Measurements from ENCODE around the gene SPEG. TPM values are rescaled to one million over a fixed set of nuclear protein-coding genes. Genes with fewer than 3 reads are reported as not detected.

SPEG gene
- total RNA-seq, 4 donors from 2014 or later: 6.7 to 10.2 (median 8.1) TPM

- 0 to 2% methylated on average over 5 to 45 of the region's 66 CpGs for WGBS, 2 donors
- TF ChIP-seq, protein P1, sequence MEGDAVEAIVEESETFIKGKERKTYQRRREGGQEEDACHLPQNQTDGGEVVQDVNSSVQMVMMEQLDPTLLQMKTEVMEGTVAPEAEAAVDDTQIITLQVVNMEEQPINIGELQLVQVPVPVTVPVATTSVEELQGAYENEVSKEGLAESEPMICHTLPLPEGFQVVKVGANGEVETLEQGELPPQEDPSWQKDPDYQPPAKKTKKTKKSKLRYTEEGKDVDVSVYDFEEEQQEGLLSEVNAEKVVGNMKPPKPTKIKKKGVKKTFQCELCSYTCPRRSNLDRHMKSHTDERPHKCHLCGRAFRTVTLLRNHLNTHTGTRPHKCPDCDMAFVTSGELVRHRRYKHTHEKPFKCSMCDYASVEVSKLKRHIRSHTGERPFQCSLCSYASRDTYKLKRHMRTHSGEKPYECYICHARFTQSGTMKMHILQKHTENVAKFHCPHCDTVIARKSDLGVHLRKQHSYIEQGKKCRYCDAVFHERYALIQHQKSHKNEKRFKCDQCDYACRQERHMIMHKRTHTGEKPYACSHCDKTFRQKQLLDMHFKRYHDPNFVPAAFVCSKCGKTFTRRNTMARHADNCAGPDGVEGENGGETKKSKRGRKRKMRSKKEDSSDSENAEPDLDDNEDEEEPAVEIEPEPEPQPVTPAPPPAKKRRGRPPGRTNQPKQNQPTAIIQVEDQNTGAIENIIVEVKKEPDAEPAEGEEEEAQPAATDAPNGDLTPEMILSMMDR (IDR thresholded peaks at IDR 0.05): no peak
- TF ChIP-seq EP300 (IDR thresholded peaks at IDR 0.05) (no peak), POLR2A (IDR thresholded peaks at IDR 0.05) (no peak)
- no peak for DNase-seq (ENCODE audit: low spot score in 2 of 2)
Observed at GRCh38 chr2:219542931-219543595, 108.4 kb downstream of the SPEG start.

GRCh38 chr2:219543596-219544358, 109.1 kb downstream of the SPEG start, which contains the start of the genes CHPF and TMEM198:
Gene CHPF (minus strand): TSS chr2:219543809. CDS start chr2:219543538, 271 bp downstream.
Gene TMEM198 (plus strand): TSS chr2:219544028. CDS start chr2:219544728, 700 bp downstream.
- peaks cover 0 to 29% (median 0%) of the 10 kb centered on the region in 3 donors for H3K36me3 ChIP-seq

More at GRCh38 chr2:219542931-219543595, 108.4 kb downstream of the SPEG start:
- peak overlapping the region; percentile 37 to 90 (median 74) for H3K4me3 ChIP-seq
- peaks cover 0 to 59% (median 32%) of the 10 kb centered on the region in 4 donors for H3K4me1 ChIP-seq
- H3K9me3 ChIP-seq: no peaks in the 10 kb centered on the region
- H3K36me3 ChIP-seq: peaks cover 0 to 29% (median 0%) of the 10 kb centered on the region in 3 donors
- peak overlapping the region; percentile 75 to 97 (median 88) for H3K27ac ChIP-seq
- H3K27me3 ChIP-seq: no peaks in the 10 kb centered on the region

DNA sequence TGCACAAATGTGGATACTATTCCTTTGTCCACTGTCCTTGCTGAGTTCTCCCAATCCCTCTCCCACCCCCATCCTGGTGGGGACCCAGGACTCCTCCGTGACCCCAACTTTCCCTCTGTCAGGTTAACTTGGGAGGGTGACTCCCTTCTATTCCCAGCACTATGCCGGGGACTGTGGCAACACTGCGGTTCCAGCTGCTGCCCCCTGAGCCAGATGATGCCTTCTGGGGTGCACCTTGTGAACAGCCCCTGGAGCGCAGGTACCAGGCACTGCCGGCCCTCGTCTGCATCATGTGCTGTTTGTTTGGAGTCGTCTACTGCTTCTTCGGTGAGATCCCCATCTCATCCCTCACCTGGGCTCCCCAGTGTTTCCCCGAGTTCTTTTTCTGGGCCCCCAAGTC, 109.9 kb downstream of the SPEG start:
- 37% methylated on average over 9 of the region's 9 CpGs for WGBS, 2 donors
- DNase-seq (ENCODE audit: low spot score in 2 of 2): no peak
- TF ChIP-seq, protein P1 (IDR thresholded peaks at IDR 0.05): no peak
- no peak for TF ChIP-seq EP300 (IDR thresholded peaks at IDR 0.05)
- TF ChIP-seq POLR2A (IDR thresholded peaks at IDR 0.05): no peak
- H3K9me3 ChIP-seq: no peaks in the 10 kb centered on the region
- H3K4me3 ChIP-seq: peak overlapping the region; percentile 33 to 90 (median 74)
- peaks cover 0 to 29% (median 0%) of the 10 kb centered on the region in 3 donors for H3K36me3 ChIP-seq
- H3K4me1 ChIP-seq: peaks cover 0 to 44% (median 20%) of the 10 kb centered on the region in 4 donors
- no peaks in the 10 kb centered on the region for H3K27me3 ChIP-seq
- H3K27ac ChIP-seq: peak overlapping the region in 3 of 4 donors; percentile 75 to 97 (median 91)

More at GRCh38 chr2:219543596-219544358, 109.1 kb downstream of the SPEG start, which contains the start of the genes CHPF and TMEM198:
- peak in 1 of 2 donors; percentile 83 for TF ChIP-seq POLR2A (IDR thresholded peaks at IDR 0.05)
- peak; percentile 92 to 97 for TF ChIP-seq EP300 (IDR thresholded peaks at IDR 0.05)
- TF ChIP-seq, protein P1 (IDR thresholded peaks at IDR 0.05): peak in 1 of 5 experiments; percentile 28
- 0 to 1% methylated on average over 26 to 65 of the region's 75 CpGs for WGBS, 2 donors
- peak within 1 kb of the TSS; percentile 75 to 97 (median 88) for H3K27ac ChIP-seq
- peak; percentile 96 to 97 for DNase-seq (ENCODE audit: low spot score in 2 of 2)
- H3K27me3 ChIP-seq: no peaks in the 10 kb centered on the region
- H3K9me3 ChIP-seq: no peaks in the 10 kb centered on the region
- peaks cover 0 to 52% (median 27%) of the 10 kb centered on the region in 4 donors for H3K4me1 ChIP-seq
- H3K4me3 ChIP-seq: peak within 1 kb of the TSS; percentile 37 to 90 (median 74)

- Histone ChIP-seq H3K4me1 (peaks cover 0 to 35% (median 17%) of the 10 kb centered on the region in 4 donors), H3K4me3 (no peak overlapping the region), H3K27ac (no peak overlapping the region), H3K27me3 (no peaks in the 10 kb centered on the region), H3K9me3 (no peaks in the 10 kb centered on the region), H3K36me3 (peaks cover 0 to 26% (median 0%) of the 10 kb centered on the region in 3 donors)
- 71 to 75% methylated on average over 3 of the region's 3 CpGs for WGBS, 2 donors
- no peak for TF ChIP-seq EP300 (IDR thresholded peaks at IDR 0.05)
- TF ChIP-seq POLR2A (IDR thresholded peaks at IDR 0.05): no peak
- TF ChIP-seq, protein P1 (IDR thresholded peaks at IDR 0.05): no peak
- DNase-seq (ENCODE audit: low spot score in 2 of 2): no peak
Observed at GRCh38 chr2:219545295-219545942, 110.8 kb downstream of the SPEG start.

Data from tibial nerve (tissue), 4 donors.